Calu3 (cell line): ENCODE data around the gene SYNE1. TPM values are rescaled to one million over a fixed set of nuclear protein-coding genes. Genes with fewer than 3 reads are reported as not detected.

Experiments used
- BruUV-seq: library from RNA; stranded (reverse); fragments of 400-500 nt; replicated peaks from 2 replicates; lab custom pipeline; 2021; lab: Mats Ljungman, UMichigan
- CTCF ChIA-PET: fragments of 300-600 bp; sonication (Branson Sonifier 250); formaldehyde crosslinking; loops from one replicate; lab custom pipeline; 2022; ENCODE audit warnings: antibody characterized with exemption; lab: Charles Lee
- DNase-seq: peaks from one replicate; pipeline ENCODE4 v3.0.0; 2022
- H3K27ac Mint-ChIP-seq: one replicate; pipeline ENCODE4 v1.8.0; 2022; ENCODE audit warnings: mixed read lengths; ENCODE audit not compliant: unreplicated experiment
- H3K27me3 Mint-ChIP-seq: one replicate; pipeline ENCODE4 v1.8.0; 2022; ENCODE audit warnings: mixed read lengths; ENCODE audit not compliant: unreplicated experiment
- H3K36me3 Mint-ChIP-seq: one replicate; pipeline ENCODE4 v1.8.0; 2022; ENCODE audit warnings: mild to moderate bottlenecking, moderate library complexity, mixed read lengths; ENCODE audit not compliant: insufficient read depth, unreplicated experiment
- H3K4me1 Mint-ChIP-seq: one replicate; pipeline ENCODE4 v1.8.0; 2022; ENCODE audit warnings: mild to moderate bottlenecking, low read depth, mixed read lengths; ENCODE audit not compliant: unreplicated experiment
- H3K4me3 Mint-ChIP-seq: one replicate; pipeline ENCODE4 v1.8.0; 2022; ENCODE audit warnings: mild to moderate bottlenecking, low read depth, moderate library complexity, mixed read lengths; ENCODE audit not compliant: unreplicated experiment
- H3K9me3 Mint-ChIP-seq: one replicate; pipeline ENCODE4 v1.8.0; 2022; ENCODE audit warnings: low read depth, mixed read lengths; ENCODE audit not compliant: unreplicated experiment
- CTCF ChIP-seq: fragments of 200-600 bp; IDR thresholded peaks from one replicate; pipeline ENCODE4 v1.8.0; 2022; ENCODE audit warnings: antibody characterized with exemption; ENCODE audit not compliant: unreplicated experiment
- intact Hi-C: fragments of 100-400 bp; cut with micrococcal nuclease; formaldehyde crosslinking; loops from one replicate; pipeline ENCODE4 v1.10.0; 2022; ENCODE audit not compliant: unreplicated experiment
- total RNA-seq: library from RNA; stranded (reverse); gene quantifications from 2 replicates; pipeline ENCODE4 v1.2.3, GENCODE V29; 2022

Gene SYNE1
- total RNA-seq, 1 experiment from 2014 or later, result 28.1 TPM

DNA sequence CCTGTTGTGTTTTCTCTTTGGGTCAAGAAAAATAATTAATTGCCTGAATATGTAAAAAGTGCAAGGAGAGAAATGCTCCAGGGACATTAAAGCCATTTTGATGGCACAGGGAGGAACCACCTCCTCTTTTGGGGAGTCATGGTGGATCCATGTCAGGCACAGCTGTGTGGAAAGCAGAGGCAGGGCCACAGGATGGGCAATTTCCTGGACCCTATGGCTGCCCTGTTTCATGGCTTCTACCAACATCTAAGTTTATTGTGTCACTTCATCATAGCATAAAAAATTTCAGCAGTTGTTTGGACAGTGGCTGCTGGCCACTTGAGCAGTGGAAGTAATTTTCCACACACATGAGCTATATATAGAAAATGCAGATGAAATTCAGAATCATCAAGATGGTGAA lies 238.2 kb downstream of the SYNE1 start:
- H3K36me3 Mint-ChIP-seq, result no peaks in the 10 kb centered on the region
- CTCF ChIA-PET, result no interaction called here
- no peak overlapping the region for H3K4me3 Mint-ChIP-seq
- no TSS peak for BruUV-seq
- no peaks in the 10 kb centered on the region for H3K27me3 Mint-ChIP-seq
- no peak for DNase-seq
- no peaks in the 10 kb centered on the region for H3K9me3 Mint-ChIP-seq
- TF ChIP-seq CTCF, result no peak
- H3K4me1 Mint-ChIP-seq, result peaks cover 23% of the 10 kb centered on the region
- intact Hi-C loops, result no loop called here
- H3K27ac Mint-ChIP-seq, result no peak overlapping the region

DNA sequence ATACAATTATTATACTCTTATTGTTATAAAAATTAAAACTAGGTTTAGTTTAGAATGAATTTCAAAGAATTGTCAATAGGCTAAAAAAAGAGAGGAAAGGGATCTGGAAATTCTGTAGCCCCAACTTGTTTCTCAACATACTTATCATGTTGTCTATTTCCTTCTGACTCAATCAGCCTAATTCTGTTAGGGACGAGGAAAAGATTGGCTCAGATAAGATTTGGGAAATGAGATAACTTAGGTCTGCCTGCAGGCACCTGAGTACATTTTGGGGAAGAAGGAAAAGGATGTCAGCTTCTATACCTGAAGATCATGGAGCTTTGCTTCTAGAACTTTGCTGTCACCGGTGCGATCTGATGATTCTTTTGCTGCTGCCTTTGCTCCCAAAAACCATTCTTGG lies 238.8 kb downstream of the SYNE1 start:
- Mint-ChIP-seq H3K4me3 (no peak overlapping the region), H3K27ac (no peak overlapping the region), H3K9me3 (no peaks in the 10 kb centered on the region), H3K36me3 (no peaks in the 10 kb centered on the region), H3K4me1 (peaks cover 23% of the 10 kb centered on the region), H3K27me3 (no peaks in the 10 kb centered on the region)
- intact Hi-C loops, result no loop called here
- no peak for DNase-seq
- TF ChIP-seq CTCF, result no peak
- no TSS peak for BruUV-seq
- CTCF ChIA-PET, result interaction anchor here (0.6 kb wide), 1 partner anchor 689 kb away, joined by 3 read pairs; no protein-coding TSS in a partner anchor

- Mint-ChIP-seq H3K36me3 (no peaks in the 10 kb centered on the region), H3K4me1 (no peaks in the 10 kb centered on the region), H3K27me3 (no peaks in the 10 kb centered on the region), H3K4me3 (no peak overlapping the region), H3K27ac (no peak overlapping the region), H3K9me3 (no peaks in the 10 kb centered on the region)
- no TSS peak for BruUV-seq
- DNase-seq, result no peak
- CTCF ChIA-PET, result no interaction called here
- intact Hi-C loops, result no loop called here
- TF ChIP-seq CTCF, result no peak
Measured at GRCh38 chr6:152394303-152394702, 242.9 kb downstream of the SYNE1 start.

DNA sequence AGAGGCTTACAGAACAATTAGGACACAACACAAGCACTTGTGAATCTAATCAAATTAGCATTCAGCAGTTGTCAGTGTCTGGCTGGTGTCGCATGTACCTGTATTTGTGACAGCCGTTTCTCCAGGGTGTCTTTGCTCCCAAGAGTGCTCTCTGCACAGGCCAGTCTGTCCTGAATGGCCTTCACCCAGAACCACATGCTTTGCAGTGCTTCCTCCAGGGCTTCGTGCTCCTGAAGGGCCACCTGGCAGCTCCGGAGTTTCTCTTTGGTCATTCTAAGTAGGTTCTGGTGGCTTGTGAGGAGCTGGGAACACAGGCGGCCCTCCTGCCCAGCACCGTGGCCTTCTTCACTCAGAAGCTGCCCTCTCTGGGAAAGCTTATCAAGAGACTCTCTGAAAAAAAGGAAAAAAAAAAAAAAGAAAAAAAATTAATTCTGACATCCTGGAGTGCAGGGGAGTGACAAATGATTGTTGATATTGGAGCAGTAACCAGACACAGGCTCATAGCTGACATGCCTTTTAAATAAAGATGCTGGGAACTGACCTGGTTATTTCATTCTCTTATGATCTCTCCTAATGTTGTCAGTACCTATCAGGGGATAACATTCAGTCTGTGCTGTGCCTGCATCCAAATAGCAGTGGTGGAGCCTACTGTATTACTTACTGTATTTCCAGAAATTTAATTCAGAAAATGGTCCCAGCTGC lies 245.8 kb downstream of the SYNE1 start:
- H3K4me3 Mint-ChIP-seq, result no peak overlapping the region
- peaks cover under 1% of the 10 kb centered on the region for H3K36me3 Mint-ChIP-seq
- no peak overlapping the region for H3K27ac Mint-ChIP-seq
- peaks cover 12% of the 10 kb centered on the region for H3K4me1 Mint-ChIP-seq
- TF ChIP-seq CTCF, result no peak
- no peak for DNase-seq
- H3K27me3 Mint-ChIP-seq, result no peaks in the 10 kb centered on the region
- CTCF ChIA-PET, result no interaction called here
- no TSS peak for BruUV-seq
- intact Hi-C loops, result no loop called here
- no peaks in the 10 kb centered on the region for H3K9me3 Mint-ChIP-seq
